Measurements from ENCODE around the gene CACNB1.

The CACNB1 gene

GRCh38 chr17:39123627-39124026 lies 73.8 kb downstream of the CACNB1 start:
- DNase-seq (ENCODE audit: low read depth in 2 of 2) = no peak

Measured in stimulated activated CD4-positive, alpha-beta T cell treated with anti-CD3 and anti-CD28 coated beads, Interleukin-12 subunit alpha, Interleukin-12 subunit beta, amount 100 ng/mL, for 24 hours (primary cell).